ENCODE measurements around the gene NUPR1.

NUPR1 gene

GRCh38 chr16:28531777-28532744 is 6.7 kb downstream of the NUPR1 start:
- peak overlapping the region; percentile 19; the same call in 1 of the 2 replicates for H3K27ac ChIP-seq
- TF ChIP-seq ZFX (IDR thresholded peaks at IDR 0.05) (no peak), CTCF (conservative IDR thresholded peaks at IDR 0.05) (no peak)

- H3K27ac ChIP-seq = no peak overlapping the region
- TF ChIP-seq ZFX (IDR thresholded peaks at IDR 0.05) (no peak), CTCF (conservative IDR thresholded peaks at IDR 0.05) (no peak)
These were observed 9.7 kb downstream of the NUPR1 start for GRCh38 chr16:28529124-28529523.

GRCh38 chr16:28528463-28528867 is 10.3 kb downstream of the NUPR1 start:
- TF ChIP-seq CTCF (conservative IDR thresholded peaks at IDR 0.05) (no peak), ZFX (IDR thresholded peaks at IDR 0.05) (no peak)
- H3K27ac ChIP-seq = no peak overlapping the region

- H3K27ac ChIP-seq = no peak overlapping the region
- TF ChIP-seq ZFX (IDR thresholded peaks at IDR 0.05) (no peak), CTCF (conservative IDR thresholded peaks at IDR 0.05) (no peak)
These were observed 10.8 kb downstream of the NUPR1 start for GRCh38 chr16:28527985-28528384.

- H3K27ac ChIP-seq = peak overlapping the region; percentile 35; the same call in 1 of the 2 replicates
These were observed 11.5 kb downstream of the NUPR1 start for GRCh38 chr16:28527100-28527785.

- no peak for TF ChIP-seq CTCF (conservative IDR thresholded peaks at IDR 0.05)
- TF ChIP-seq ZFX (IDR thresholded peaks at IDR 0.05) = no peak
- peak overlapping the region; percentile 41; the same call in 1 of the 2 replicates for H3K27ac ChIP-seq
These were observed 12.3 kb downstream of the NUPR1 start for GRCh38 chr16:28526201-28527099.

- H3K27ac ChIP-seq = peak overlapping the region; percentile 35; the same call in 1 of the 2 replicates
- TF ChIP-seq ZFX (IDR thresholded peaks at IDR 0.05) = no peak
- no peak for TF ChIP-seq CTCF (conservative IDR thresholded peaks at IDR 0.05)
These were observed 14.0 kb downstream of the NUPR1 start for GRCh38 chr16:28524681-28525171.
